GM21528 (cell line): ENCODE data around the gene IQSEC1.

Experiments used
- ATAC-seq: cut with Tn5 transposase; IDR thresholded peaks from one replicate; pipeline ENCODE4 v1.9.1; 2021; ENCODE audit warnings: mild to moderate bottlenecking, moderate library complexity; ENCODE audit not compliant: unreplicated experiment, low FRiP score

IQSEC1 gene

DNA sequence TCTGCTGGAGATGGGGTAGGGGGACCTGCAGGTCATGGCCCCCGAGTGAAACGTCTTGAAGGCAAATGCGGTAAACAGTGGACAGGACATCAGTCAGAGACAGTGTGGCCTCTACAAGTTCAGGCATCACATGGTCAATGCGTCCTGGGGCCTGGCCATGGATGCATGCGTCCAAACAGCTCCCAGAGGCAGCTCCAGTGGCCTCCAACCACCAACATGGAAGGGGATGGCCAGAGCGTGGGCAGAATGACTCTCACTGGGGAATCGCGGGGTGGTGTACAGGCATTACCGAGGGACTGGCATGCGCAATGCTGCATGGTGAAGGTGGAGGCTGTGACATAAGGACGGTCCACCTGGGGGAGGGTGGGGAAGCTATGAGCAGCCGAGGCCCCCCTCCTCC, 35.6 kb upstream of the IQSEC1 start:
- no peak for ATAC-seq

- ATAC-seq, result no peak
These were observed 34.4 kb upstream of the IQSEC1 start for GRCh38 chr3:13107661-13108060.

GRCh38 chr3:13106308-13107001, 33.2 kb upstream of the IQSEC1 start:
- ATAC-seq, result no peak

DNA sequence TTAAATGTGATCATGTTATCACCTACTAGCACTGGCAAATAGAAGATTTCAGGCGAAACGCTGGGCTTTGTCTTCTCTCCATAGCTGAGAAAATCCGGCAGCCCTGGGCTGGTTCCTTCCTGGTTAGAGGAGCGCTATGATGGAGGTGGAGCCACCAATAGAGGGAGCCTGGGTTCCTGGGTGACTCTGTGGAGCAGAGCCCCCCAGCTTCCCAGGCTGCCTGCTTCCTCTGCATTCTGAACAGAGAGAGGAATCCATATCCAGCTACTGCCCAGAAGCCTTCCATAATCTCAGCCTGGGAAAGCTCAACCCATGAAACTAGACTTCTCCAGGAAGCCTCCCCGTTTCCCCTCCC, 32.6 kb upstream of the IQSEC1 start:
- no peak for ATAC-seq

DNA sequence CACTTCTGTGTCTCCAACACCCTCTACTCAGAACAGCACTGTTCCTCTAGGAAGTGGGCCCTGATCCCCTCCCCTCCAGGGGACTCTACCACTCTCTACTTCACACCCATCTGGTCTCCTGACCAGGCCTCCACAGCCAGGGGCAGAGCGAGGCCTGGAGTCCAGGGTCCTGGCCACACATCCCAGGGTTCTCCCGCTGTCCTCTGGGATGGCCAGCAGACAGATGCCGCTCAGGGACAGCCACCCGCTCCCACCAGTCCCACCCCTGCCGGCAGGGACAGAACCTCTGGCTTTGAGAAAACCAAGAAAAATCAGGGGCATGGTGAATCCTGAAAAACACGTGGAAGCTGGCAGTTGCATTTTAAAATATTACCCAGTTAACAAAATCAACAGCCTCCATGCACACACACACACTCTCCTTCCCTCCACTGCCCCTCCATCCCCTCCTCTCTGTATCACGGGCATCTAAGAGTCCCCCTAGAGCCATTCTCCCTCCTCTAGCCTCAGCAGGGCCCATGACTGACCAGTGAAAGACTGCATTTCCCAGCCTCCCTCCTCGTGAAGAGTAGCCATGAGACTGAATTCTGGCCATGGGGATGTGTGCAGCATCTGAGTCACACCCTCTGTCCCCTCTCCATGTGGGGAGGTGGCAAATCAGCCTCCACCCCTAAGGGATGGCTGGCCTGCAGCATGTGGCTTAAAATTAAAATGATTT, 32.1 kb upstream of the IQSEC1 start:
- ATAC-seq, result no peak

GRCh38 chr3:13104511-13104910, 31.3 kb upstream of the IQSEC1 start:
- no peak for ATAC-seq

GRCh38 chr3:13103416-13104058, 30.3 kb upstream of the IQSEC1 start:
- ATAC-seq, result no peak

- no peak for ATAC-seq
These were observed 29.4 kb upstream of the IQSEC1 start for GRCh38 chr3:13102386-13103345.

GRCh38 chr3:13099707-13100106, 26.5 kb upstream of the IQSEC1 start:
- ATAC-seq, result no peak

DNA sequence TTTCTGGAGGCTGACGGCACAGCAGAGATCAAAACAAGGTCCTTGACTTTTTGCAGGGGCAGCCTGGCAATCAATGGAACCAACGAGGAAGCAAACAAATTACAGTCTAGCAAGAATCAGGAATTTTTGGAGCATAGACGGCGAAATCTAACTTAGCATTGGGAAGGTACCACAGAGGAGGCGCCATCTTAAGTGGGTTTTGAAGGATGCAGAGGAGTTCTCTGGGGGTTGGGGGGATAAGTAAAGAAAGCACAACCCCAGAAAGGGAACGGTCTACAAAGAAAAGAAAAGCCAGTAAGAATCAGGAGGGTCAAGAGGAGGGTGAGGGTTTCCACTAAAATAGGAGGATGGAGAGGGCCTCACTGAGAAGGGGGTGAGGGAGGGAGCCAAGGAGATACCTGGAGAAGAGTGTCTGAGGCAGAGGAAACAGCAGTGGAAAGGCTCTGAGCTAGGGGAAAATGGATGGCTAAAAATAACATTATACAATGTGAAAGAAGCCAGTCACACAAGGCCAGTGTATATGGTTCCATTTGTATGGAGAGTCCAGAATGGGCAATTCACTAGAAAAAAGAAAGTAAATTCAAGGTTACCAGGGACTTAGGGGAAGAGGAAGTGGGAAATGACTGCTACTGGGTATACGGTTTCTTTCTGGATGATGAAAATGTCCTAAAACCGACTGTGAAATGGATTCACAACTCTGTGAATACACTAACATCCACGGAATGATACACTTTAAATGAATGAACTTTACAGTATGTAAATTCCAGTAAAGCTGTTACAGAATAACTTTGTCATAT, 25.2 kb upstream of the IQSEC1 start:
- ATAC-seq, result no peak

DNA sequence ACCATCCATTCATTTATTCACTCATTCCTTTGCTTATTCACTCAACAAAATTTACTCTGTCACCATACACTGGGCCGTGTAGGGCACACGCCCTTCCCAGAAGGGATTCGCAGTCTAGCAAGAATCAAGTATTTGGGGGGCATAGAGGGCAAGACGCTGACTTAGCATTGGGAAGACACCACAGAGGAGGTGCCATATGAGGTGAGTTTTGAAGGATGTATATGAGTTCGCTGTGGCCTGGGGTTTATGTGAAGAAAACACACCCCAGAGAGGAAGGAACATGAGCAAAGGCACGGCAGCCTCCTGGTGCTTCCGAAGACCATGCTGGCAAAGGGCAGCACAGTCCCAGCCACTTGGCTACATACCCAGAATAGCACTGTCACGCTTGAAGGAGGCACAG, 23.1 kb upstream of the IQSEC1 start:
- no peak for ATAC-seq

DNA sequence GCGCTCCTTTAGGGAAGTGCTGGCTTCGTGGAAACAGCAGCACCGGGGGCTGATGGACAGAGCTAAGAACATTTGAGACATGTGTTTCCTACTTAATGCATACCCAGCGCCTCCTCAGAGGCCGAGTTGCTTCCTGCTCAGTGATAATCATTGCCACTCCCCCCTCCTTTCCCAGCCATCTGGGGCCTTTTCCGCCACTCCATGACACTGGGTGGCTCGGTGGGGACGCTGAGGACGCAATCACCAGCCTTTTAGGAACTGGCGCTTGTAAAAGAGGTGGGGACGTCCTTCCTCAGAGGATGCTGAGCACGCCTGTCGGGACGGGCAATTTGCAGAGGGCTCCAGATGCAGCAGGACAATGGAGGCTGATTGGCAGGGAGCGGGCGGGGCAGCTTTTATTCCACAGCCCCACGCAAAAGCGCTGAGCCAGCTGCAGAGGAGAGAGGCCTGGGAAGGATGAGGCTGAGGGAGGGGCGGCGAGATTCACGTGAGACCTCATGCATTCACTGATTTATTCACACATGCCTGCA, 22.2 kb upstream of the IQSEC1 start:
- ATAC-seq, result no peak

DNA sequence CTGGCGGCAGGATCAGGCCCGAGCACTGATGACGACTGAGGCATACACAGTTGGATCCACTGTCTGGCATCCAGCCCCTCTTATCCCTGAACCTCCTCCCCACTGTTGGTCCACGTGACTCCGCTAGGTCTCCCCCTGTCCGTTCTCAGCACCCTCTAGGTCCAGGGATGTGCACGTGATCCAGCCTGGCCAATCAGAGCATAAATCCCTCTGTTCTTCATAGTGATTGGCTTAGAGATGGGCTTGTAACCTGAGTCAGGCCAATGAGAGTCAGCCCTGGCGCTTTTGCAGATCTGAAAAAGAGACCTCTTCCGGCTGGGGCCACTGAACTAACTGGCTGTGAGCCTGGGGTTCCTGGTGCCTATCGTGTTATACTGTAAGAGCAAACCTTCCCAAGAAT, 20.5 kb upstream of the IQSEC1 start:
- ATAC-seq, result no peak

DNA sequence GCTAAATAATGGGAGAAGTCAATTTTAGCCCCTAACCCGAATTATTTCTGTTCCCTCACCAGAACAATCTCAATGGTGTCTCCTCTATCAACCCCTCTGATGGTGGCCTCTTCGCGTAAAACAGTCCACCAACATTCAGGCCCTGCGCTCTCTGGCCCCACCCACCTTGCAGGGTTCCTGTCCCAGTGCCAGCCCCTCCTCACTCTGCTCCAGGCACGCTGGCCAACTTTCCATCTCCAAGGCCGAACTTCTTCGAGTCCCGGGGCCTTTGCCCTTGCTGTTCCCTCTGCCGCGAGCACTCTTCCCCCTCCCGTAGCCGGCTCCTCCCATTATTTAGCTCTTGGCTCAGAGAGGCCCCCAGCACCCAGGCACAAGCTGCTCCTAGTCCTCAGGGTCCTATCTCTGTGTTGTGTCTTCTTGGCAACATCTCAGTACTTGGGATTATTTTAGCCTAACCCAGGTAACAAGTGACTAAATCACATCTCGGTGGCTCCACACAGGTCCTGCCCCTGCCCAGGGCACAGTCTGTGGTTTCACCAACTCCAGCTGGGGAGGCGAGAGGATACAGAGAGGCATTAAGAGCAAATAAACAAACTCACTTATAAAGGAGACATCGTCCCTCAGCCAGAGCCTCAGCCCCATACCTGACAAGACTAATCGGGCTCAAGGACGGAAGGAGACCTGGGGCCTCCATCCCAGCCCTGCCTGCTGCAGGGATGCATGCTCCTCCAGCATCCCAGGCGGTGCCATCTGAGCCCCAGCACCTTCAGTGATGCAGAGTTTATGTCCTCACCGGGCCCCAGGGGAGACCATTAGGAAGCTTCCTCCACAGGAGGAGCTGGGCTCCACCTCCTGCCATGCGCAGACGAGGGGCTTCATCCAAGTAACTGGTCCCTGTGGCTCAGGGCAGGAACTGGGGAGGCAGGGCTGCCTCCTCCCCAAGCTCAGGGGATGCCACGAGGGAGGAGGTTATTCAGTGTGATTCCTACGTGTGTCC, 19.7 kb upstream of the IQSEC1 start:
- ATAC-seq, result no peak

DNA sequence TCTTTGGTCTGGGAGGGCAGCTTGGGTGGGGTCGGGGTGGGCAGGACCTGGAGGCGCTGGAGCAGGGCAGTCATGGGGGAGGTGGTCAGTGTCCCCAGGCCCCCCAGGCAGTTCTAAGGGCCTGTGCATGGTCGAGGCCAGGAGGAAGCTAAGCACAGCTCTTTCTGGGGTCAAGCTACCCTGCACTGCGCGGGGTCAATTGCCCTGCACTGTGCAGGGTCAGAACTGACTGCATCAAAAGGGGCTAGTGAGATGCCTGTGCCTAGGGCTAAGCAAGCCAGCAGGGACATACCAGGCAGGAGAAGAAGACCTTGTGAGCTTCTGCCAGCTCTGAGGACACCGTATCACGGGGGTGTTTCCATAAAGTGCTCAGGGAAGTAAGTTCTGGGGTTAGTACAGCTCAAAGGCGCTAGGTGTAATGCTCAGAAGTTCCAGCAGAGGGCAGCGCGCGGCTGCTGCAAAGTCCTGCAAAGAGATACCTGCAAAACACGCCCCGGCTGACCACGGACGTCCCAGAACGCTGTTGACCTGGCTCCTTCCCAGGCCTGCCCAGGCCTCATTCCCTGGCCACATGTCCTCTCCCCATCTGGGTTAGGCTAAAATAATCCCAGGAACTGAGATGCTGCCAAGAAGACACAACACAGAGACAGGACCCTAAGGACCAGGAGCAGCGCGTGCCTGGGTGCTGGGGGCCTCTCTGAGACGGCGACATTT, 18.8 kb upstream of the IQSEC1 start:
- no peak for ATAC-seq

DNA sequence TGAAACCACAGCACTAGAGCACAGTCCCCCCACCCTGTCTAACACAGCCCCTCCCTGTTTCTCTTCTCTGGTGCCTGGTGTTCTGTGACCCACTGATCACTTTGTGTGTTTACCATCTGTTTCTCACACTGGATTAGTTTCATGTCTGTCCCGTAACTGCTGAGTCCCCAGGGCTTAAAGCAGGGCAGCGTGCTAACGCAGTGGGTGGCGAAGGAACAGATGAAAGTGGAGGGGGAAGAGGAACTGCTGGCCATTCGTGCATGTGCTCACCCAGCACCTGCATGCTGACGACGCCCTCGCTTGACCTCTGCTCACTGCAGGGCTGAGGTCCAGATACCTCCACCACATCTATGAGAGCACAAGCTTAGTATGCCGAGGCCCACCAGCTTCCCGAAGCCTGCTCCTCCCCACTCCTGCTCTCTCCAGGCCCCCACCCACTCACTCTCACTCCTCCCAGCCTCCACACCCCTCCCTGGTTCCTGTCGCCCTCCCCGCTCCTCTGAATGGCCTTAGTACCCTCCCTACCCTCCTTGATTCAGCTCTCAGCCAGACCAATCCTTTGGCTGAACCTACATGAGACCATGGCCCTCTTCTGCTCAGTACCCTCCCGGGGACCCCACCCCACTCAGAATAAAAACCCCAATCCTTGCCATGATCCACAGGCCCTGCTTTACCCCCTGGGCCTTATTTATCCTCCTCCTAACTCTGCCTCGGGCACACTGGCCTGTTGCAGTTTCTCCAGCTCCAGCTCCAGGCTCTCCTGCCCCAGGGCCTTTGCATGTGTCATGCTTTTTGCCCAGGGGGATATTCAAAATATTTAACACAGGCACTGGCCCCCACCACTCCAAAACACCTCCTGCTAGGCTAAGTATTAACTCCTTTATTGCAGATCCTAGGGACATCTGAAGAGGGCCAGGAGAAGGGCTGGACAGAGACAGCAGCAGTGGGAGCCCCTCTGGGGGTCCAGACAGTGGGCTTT, 15.1 kb upstream of the IQSEC1 start:
- no peak for ATAC-seq
